Ishikawa (cell line): ENCODE measurements around the gene MED17.

Experiments
- CEBPB ChIP-seq: IDR thresholded peaks from 2 replicates; pipeline ENCODE4 v1.6.1; 2012
- CREB1 ChIP-seq: IDR thresholded peaks from 2 replicates; pipeline ENCODE4 v1.6.1; 2012; ENCODE audit warnings: low read depth
- EGR1 ChIP-seq: IDR thresholded peaks from 2 replicates; pipeline ENCODE4 v1.6.1; 2012
- EP300 ChIP-seq: IDR thresholded peaks from 2 replicates; pipeline ENCODE4 v1.6.1; 2012; ENCODE audit warnings: borderline replicate concordance
- FOXM1 ChIP-seq: IDR thresholded peaks from 2 replicates; pipeline ENCODE4 v1.6.1; 2012; ENCODE audit warnings: low read depth, borderline replicate concordance
- NFIC ChIP-seq: IDR thresholded peaks from 2 replicates; pipeline ENCODE4 v1.6.1; 2012
- RAD21 ChIP-seq: IDR thresholded peaks from 2 replicates; pipeline ENCODE4 v1.6.1; 2012; ENCODE audit warnings: low read depth
- TAF1 ChIP-seq: IDR thresholded peaks from 2 replicates; pipeline ENCODE4 v1.6.1; 2012; ENCODE audit warnings: low read depth, mild to moderate bottlenecking
- TCF12 ChIP-seq: IDR thresholded peaks from 2 replicates; pipeline ENCODE4 v1.6.1; 2012; ENCODE audit warnings: low read depth
- TEAD4 ChIP-seq: IDR thresholded peaks from 2 replicates; pipeline ENCODE4 v1.6.1; 2012
- YY1 ChIP-seq: IDR thresholded peaks from 2 replicates; pipeline ENCODE4 v1.6.1; 2012; ENCODE audit warnings: low read depth
- ZBTB7A ChIP-seq: IDR thresholded peaks from 2 replicates; pipeline ENCODE4 v1.6.1; 2012; ENCODE audit warnings: low read depth
- TF ChIP-seq, protein P1 (sequence below): IDR thresholded peaks from 2 replicates; pipeline ENCODE4 v1.6.1; 2012
- TF ChIP-seq, protein P2 (sequence below): IDR thresholded peaks from 2 replicates; pipeline ENCODE4 v1.6.1; 2012
- TF ChIP-seq, protein P3 (sequence below): IDR thresholded peaks from 2 replicates; pipeline ENCODE4 v1.6.1; 2012; ENCODE audit warnings: low read depth, mild to moderate bottlenecking

MED17 gene, protein sequence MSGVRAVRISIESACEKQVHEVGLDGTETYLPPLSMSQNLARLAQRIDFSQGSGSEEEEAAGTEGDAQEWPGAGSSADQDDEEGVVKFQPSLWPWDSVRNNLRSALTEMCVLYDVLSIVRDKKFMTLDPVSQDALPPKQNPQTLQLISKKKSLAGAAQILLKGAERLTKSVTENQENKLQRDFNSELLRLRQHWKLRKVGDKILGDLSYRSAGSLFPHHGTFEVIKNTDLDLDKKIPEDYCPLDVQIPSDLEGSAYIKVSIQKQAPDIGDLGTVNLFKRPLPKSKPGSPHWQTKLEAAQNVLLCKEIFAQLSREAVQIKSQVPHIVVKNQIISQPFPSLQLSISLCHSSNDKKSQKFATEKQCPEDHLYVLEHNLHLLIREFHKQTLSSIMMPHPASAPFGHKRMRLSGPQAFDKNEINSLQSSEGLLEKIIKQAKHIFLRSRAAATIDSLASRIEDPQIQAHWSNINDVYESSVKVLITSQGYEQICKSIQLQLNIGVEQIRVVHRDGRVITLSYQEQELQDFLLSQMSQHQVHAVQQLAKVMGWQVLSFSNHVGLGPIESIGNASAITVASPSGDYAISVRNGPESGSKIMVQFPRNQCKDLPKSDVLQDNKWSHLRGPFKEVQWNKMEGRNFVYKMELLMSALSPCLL

DNA sequence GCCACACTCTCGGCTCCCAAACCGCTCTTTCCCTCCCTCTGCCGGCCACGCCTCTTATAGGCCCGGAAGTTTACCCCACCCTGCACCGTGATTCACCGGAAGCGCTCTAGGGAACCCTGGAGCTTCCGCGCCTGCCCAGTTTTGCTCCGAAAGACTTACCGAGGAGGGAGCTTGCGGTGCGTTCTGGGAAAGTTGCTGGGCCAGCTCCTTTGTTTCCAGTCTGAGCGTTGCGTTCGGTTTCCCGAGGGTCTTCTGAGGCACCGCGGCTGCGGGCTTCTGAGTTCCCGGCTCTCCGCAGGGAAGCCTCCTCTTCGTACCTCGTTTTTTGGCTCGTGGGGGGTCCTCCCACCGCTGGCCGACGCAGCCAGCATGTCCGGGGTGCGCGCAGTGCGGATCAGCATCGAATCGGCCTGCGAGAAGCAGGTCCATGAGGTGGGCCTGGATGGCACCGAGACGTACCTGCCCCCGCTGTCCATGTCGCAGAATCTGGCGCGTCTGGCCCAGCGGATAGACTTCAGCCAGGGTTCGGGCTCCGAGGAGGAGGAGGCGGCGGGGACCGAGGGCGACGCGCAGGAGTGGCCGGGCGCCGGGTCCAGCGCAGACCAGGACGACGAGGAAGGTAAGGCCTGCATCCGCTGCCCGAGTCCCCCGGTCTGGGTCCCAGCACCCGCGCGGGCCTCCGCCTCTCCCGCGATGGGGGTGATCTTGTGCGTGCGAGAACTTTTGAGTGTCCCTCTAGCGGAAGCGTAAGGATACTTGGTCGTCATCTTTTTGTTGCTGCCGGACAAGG is at the start of gene MED17:
Gene MED17, plus strand, starts transcription at position 138 of the 790 bp plus-strand sequence. Its CDS starts 232 bp downstream, at position 370.
- TF ChIP-seq, protein P1, sequence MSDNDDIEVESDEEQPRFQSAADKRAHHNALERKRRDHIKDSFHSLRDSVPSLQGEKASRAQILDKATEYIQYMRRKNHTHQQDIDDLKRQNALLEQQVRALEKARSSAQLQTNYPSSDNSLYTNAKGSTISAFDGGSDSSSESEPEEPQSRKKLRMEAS: peak; percentile 50
- TF ChIP-seq TAF1 (peak; percentile 89), TCF12 (peak; percentile 47; the same call in 1 of the 2 replicates), CEBPB (no peak), EP300 (peak; percentile 21; the same call in 1 of the 2 replicates), YY1 (peak; percentile 16; the same call in 1 of the 2 replicates), NFIC (no peak)

DNA sequence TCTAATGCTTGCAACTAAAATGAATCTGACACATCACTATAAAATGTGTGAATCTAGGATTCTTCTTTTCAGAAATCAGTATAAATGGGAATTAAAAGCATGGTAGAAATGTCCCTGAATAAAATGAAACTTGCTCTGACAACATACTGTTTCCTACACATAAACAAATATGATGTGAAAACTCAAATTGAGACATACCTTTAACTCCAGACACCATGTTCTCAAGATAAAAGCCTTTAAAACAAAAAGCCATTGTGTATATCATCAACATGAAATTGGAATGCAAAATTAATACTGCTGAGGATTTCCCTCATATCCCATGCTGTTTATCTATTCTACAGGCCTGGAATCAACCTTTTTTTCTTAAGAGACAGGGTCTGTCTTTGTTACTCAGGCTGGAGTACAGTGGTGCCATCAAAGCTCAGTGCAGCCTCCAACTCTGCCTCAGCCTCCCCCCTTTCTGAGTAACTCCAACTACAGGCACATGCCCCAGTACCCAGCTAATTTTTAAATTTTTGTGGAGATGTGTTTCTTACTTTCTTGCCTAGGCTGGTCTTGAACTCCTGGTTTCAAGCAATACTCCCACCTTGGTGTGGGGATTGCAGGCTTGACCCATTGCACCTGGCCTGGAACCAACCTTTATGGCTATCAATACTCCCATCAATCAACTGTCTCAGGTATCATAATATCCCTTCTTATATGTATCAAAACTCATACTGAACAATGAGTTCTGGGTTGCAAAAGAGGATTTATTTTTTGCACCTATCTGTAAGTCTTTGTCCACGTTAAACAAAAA is 49.5 kb upstream of the MED17 start:
- TF ChIP-seq NFIC (no peak), TAF1 (no peak), CREB1 (no peak), EP300 (no peak), TEAD4 (no peak), ZBTB7A (no peak), YY1 (no peak), RAD21 (no peak), EGR1 (no peak), FOXM1 (no peak)
- TF ChIP-seq, protein P2, sequence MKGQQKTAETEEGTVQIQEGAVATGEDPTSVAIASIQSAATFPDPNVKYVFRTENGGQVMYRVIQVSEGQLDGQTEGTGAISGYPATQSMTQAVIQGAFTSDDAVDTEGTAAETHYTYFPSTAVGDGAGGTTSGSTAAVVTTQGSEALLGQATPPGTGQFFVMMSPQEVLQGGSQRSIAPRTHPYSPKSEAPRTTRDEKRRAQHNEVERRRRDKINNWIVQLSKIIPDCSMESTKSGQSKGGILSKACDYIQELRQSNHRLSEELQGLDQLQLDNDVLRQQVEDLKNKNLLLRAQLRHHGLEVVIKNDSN: no peak
- TF ChIP-seq, protein P3, sequence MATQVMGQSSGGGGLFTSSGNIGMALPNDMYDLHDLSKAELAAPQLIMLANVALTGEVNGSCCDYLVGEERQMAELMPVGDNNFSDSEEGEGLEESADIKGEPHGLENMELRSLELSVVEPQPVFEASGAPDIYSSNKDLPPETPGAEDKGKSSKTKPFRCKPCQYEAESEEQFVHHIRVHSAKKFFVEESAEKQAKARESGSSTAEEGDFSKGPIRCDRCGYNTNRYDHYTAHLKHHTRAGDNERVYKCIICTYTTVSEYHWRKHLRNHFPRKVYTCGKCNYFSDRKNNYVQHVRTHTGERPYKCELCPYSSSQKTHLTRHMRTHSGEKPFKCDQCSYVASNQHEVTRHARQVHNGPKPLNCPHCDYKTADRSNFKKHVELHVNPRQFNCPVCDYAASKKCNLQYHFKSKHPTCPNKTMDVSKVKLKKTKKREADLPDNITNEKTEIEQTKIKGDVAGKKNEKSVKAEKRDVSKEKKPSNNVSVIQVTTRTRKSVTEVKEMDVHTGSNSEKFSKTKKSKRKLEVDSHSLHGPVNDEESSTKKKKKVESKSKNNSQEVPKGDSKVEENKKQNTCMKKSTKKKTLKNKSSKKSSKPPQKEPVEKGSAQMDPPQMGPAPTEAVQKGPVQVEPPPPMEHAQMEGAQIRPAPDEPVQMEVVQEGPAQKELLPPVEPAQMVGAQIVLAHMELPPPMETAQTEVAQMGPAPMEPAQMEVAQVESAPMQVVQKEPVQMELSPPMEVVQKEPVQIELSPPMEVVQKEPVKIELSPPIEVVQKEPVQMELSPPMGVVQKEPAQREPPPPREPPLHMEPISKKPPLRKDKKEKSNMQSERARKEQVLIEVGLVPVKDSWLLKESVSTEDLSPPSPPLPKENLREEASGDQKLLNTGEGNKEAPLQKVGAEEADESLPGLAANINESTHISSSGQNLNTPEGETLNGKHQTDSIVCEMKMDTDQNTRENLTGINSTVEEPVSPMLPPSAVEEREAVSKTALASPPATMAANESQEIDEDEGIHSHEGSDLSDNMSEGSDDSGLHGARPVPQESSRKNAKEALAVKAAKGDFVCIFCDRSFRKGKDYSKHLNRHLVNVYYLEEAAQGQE: no peak
- TF ChIP-seq, protein P1: no peak

DNA sequence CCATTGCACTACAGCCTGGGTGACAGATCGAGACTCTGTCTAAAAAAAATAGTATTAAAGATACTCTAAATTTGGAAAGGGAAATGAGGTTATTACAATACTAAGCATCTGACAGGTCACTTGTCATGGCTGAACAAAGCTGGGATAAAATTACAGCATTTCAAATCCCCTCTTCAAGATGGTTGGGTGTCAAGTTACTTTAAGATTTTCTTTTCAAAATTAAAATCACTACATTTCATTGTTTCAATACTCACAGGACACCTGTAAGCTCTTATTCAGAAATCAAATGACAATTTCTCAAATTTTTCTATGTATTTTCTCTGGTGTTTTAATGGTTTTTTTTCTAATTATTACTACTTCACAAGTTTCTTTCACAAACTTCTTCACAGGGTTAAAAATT is 48.5 kb upstream of the MED17 start:
- TF ChIP-seq, protein P2: no peak
- TF ChIP-seq CREB1 (no peak), FOXM1 (no peak), RAD21 (no peak), TAF1 (no peak), YY1 (no peak), ZBTB7A (no peak), TCF12 (no peak), EP300 (no peak), CEBPB (no peak), EGR1 (no peak), NFIC (no peak), TEAD4 (no peak)
- TF ChIP-seq, protein P3: no peak
- TF ChIP-seq, protein P1: no peak

DNA sequence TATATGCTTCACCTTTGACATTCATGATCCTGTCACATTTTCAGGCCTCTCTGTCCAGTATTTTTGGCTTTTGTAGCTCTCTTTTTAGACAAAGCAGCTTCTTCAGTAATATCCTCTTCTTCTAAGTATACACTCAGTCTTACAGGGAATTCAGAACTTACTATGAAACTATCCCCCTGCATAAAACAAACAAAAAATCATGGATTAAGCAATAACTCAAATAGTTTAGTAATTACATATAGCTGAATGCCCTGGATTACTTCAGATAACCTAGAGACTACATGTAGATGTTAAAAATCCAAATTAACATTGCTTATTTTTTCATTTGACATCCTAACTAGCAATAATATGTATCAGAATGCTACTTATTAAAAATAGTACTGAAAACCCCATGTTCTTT is 48.0 kb upstream of the MED17 start:
- TF ChIP-seq CEBPB: no peak
- TF ChIP-seq, protein P1: no peak
- no peak for TF ChIP-seq TCF12
- no peak for TF ChIP-seq RAD21
